Endothelial cell of umbilical vein (primary cell): ENCODE results near the gene KCP. TPM values are rescaled to one million over a fixed set of nuclear protein-coding genes. Genes with fewer than 3 reads are reported as not detected.

Source experiments
- BruUV-seq: library from RNA; stranded (reverse); fragments of 400-500 nt; replicated peaks from 2 replicates; lab custom pipeline; 2021; lab: Mats Ljungman, UMichigan
- CTCF ChIA-PET: fragments of 300-600, 350-600 bp; sonication (Branson Sonifier 250); formaldehyde crosslinking; loops from one replicate; lab custom pipeline; 2021; ENCODE audit warnings: antibody characterized with exemption, inconsistent platforms; lab: Charles Lee
- POLR2A ChIA-PET: fragments of 300-600, 350-600 bp; sonication (Branson Sonifier 250); formaldehyde crosslinking; loops from one replicate; lab custom pipeline; 2021; ENCODE audit warnings: antibody characterized with exemption, inconsistent platforms; lab: Charles Lee
- DNase-seq: peaks from one replicate; pipeline ENCODE4 v3.0.0-alpha.2; 2011; ENCODE audit warnings: low read depth, low spot score
- FAIRE-seq: peaks from 2 replicates; lab custom pipeline; 2011; peaks lifted over from hg19 to GRCh38; lab: Jason Lieb, UNC
- H2AFZ ChIP-seq: 2 replicates; pipeline ENCODE4 v1.6.0; 2012; ENCODE audit warnings: low read depth, low read length, control low read depth, inconsistent platforms
- H3K27ac ChIP-seq: 2 replicates; pipeline ENCODE4 v1.5.1; 2011; ENCODE audit warnings: low read depth, mild to moderate bottlenecking, control low read depth, low read length, moderate library complexity; ENCODE audit not compliant: insufficient read depth
- H3K27me3 ChIP-seq, 2 experiments: 2 replicates each; pipeline versions ENCODE4 v1.6.0 to v1.6.1; 2011; ENCODE audit warnings: low read length in 2 of 2, mixed read lengths in 1 of 2; ENCODE audit not compliant: control insufficient read depth in 2 of 2, insufficient read depth in 2 of 2
- H3K36me3 ChIP-seq, 2 experiments: 2 replicates in 1 of 2; 3 replicates in 1 of 2; pipeline ENCODE4 v1.5.1; 2011; ENCODE audit warnings: low read length in 2 of 2, mild to moderate bottlenecking in 1 of 2, moderate library complexity in 1 of 2; ENCODE audit not compliant: control insufficient read depth in 2 of 2, insufficient read depth in 2 of 2; ENCODE audit errors: extremely low read depth in 1 of 2
- H3K4me1 ChIP-seq: 3 replicates; pipeline ENCODE4 v1.5.1; 2011; ENCODE audit warnings: mild to moderate bottlenecking, low read length; ENCODE audit not compliant: control insufficient read depth, insufficient read depth; ENCODE audit errors: extremely low read depth
- H3K4me2 ChIP-seq: 2 replicates; pipeline ENCODE4 v1.6.1; 2011; ENCODE audit warnings: low read length, control low read depth, mixed read lengths; ENCODE audit not compliant: insufficient read depth
- H3K4me3 ChIP-seq, 3 experiments: fragments of 200-600 bp in 1 of 3; sonication (generic), shearing (Covaris generic) in 1 of 3; replicated peaks in 1 of 3; 2 replicates each; pipeline ENCODE4 v1.5.1; 2011 to 2016; ENCODE audit warnings: control low read depth in 3 of 3, low read length in 3 of 3, mild to moderate bottlenecking in 2 of 3, inconsistent platforms in 1 of 3, low read depth in 1 of 3, moderate library complexity in 1 of 3; ENCODE audit not compliant: insufficient read depth in 1 of 3
- H3K79me2 ChIP-seq: 2 replicates; pipeline ENCODE4 v1.6.0; 2012; ENCODE audit warnings: low read length, inconsistent platforms; ENCODE audit not compliant: control insufficient read depth, insufficient read depth
- H3K9ac ChIP-seq: replicated peaks from 2 replicates; pipeline ENCODE3; 2011; ENCODE audit warnings: low read length, control low read depth; ENCODE audit not compliant: insufficient read depth; ENCODE audit errors: extremely low read depth
- H3K9me1 ChIP-seq: replicated peaks from 3 replicates; pipeline ENCODE4 v1.6.0; 2011; ENCODE audit warnings: mild to moderate bottlenecking, low read length; ENCODE audit not compliant: control insufficient read depth, insufficient read depth; ENCODE audit errors: extremely low read depth
- H3K9me3 ChIP-seq: replicated peaks from 2 replicates; pipeline ENCODE4 v1.5.1; 2012; ENCODE audit warnings: low read length, inconsistent platforms; ENCODE audit not compliant: control insufficient read depth, insufficient read depth
- H4K20me1 ChIP-seq: replicated peaks from 2 replicates; pipeline ENCODE3; 2011; ENCODE audit warnings: mild to moderate bottlenecking, low read length; ENCODE audit not compliant: control insufficient read depth, insufficient read depth; ENCODE audit errors: extremely low read depth
- CTCF ChIP-seq, 2 donors: IDR thresholded peaks; 1 replicate in 1 of 2; 2 replicates in 1 of 2; pipeline ENCODE4 v1.5.1; 2011; ENCODE audit warnings: low read length in 2 of 2, mild to moderate bottlenecking in 2 of 2, moderate library complexity in 2 of 2, control low read depth in 1 of 2, inconsistent platforms in 1 of 2, low read depth in 1 of 2; ENCODE audit not compliant: insufficient read depth in 1 of 2; ENCODE audit errors: extremely low read depth in 1 of 2
- FOS ChIP-seq: IDR thresholded peaks from 2 replicates; pipeline ENCODE4 v1.6.1; 2011; ENCODE audit warnings: mild to moderate bottlenecking, low read length, moderate library complexity, borderline replicate concordance; ENCODE audit not compliant: insufficient read depth
- GATA2 ChIP-seq: IDR thresholded peaks from 2 replicates; pipeline ENCODE4 v1.7.0; 2011; ENCODE audit warnings: low read depth, mild to moderate bottlenecking, moderate library complexity, mixed read lengths, low read length; ENCODE audit not compliant: insufficient read length, insufficient read depth
- JUN ChIP-seq: IDR thresholded peaks from 2 replicates; pipeline ENCODE4 v1.6.1; 2011; ENCODE audit warnings: borderline replicate concordance, low read depth; ENCODE audit not compliant: insufficient read length, insufficient read depth
- MYC ChIP-seq: IDR thresholded peaks from one replicate; pipeline ENCODE4 v1.6.1; 2011; ENCODE audit warnings: mild to moderate bottlenecking, low read depth, low read length
- POLR2A ChIP-seq: IDR thresholded peaks from 2 replicates; pipeline ENCODE4 v1.6.1; 2012; ENCODE audit warnings: low read depth, mild to moderate bottlenecking, control low read depth, low read length
- POLR2AphosphoS5 ChIP-seq: IDR thresholded peaks from 2 replicates; pipeline ENCODE4 v1.6.1; 2012; ENCODE audit warnings: low read depth, mild to moderate bottlenecking, control low read depth, low read length, moderate library complexity; ENCODE audit not compliant: insufficient read depth
- dilution Hi-C: fragments of 300-500 bp; cut with MboI; formaldehyde crosslinking; loops from one replicate; pipeline ENCODE4 v1.15.0; 2019; ENCODE audit warnings: low sequenced_read_pairs; ENCODE audit not compliant: extremely low pct_ligation_motif_present
- intact Hi-C: fragments of 100-400 bp; cut with micrococcal nuclease; formaldehyde crosslinking; loops from one replicate; pipeline ENCODE4 v1.10.0; 2022
- polyA plus RNA-seq, 4 experiments: library from polyadenylated mRNA; depleted of rRNA in 3 of 4; stranded (reverse) in 3 of 4; unstranded in 1 of 4; fragments of >200 nt; gene quantifications; 2 replicates each; pipeline versions ENCODE4 v1.2.1 to v1.2.3, GENCODE V29; 2011 to 2012; ENCODE audit warnings: missing spikeins in 1 of 4
- total RNA-seq: library from RNA; stranded (reverse); gene quantifications from 2 replicates; pipeline ENCODE4 v1.2.3, GENCODE V29; 2021

KCP gene
- total and polyA plus RNA-seq, 2 donors (not counting 3 experiments of a cell fraction or from before 2014, with no cell fraction given), result not detected

GRCh38 chr7:128906766-128907559 is 3.5 kb downstream of the KCP start:
- no peak for FAIRE-seq

More at GRCh38 chr7:128906766-128907559, 3.5 kb downstream of the KCP start:
- dilution Hi-C loops (no loop called here), intact Hi-C loops (no loop called here)
- ChIA-PET CTCF (interaction anchor here (1.2 kb wide), 2 partner anchors 9 to 184 kb away, joined by 3 to 5 read pairs; no protein-coding TSS in a partner anchor), POLR2A (no interaction called here)
- H3K9ac ChIP-seq, result no peak overlapping the region
- TF ChIP-seq POLR2A (no peak), POLR2AphosphoS5 (no peak), FOS (no peak), MYC (no peak), GATA2 (no peak), CTCF (IDR thresholded peaks at IDR 0.05; ENCODE audit: extremely low read depth in 1 of 2, insufficient read depth in 1 of 2, low read depth in 1 of 2, low read length in 2 of 2) (no peak), JUN (no peak)
- no peak overlapping the region for H3K27ac ChIP-seq
- H3K4me1 ChIP-seq, result peaks cover 5% of the 10 kb centered on the region
- no peaks in the 10 kb centered on the region for H3K9me3 ChIP-seq
- no peak overlapping the region for H3K4me3 ChIP-seq
- no peak overlapping the region for H2AFZ ChIP-seq
- no peaks in the 10 kb centered on the region for H3K79me2 ChIP-seq
- BruUV-seq, result no TSS peak
- no peaks in the 10 kb centered on the region for H3K36me3 ChIP-seq
- no peak for DNase-seq
- peaks cover 28 to 31% of the 10 kb centered on the region in 2 experiments for H3K27me3 ChIP-seq
- no peaks in the 10 kb centered on the region for H3K9me1 ChIP-seq
- no peak overlapping the region for H3K4me2 ChIP-seq
- no peaks in the 10 kb centered on the region for H4K20me1 ChIP-seq
